Thyroid gland (tissue), 4 donors: Measurements from ENCODE around the gene GALNT9.

Source experiments
- CTCF ChIP-seq, 6 experiments: fragments of 200-600 bp in 3 of 6; fragments of 450-650 bp in 3 of 6; sonication (generic) in 3 of 6; IDR thresholded peaks; one replicate each; pipeline ENCODE4 v1.5.1; 2016 to 2019; ENCODE audit warnings: antibody characterized with exemption in 6 of 6, mild to moderate bottlenecking in 2 of 6, inconsistent platforms in 1 of 6, moderate library complexity in 1 of 6
- POLR2A ChIP-seq, 2 donors: fragments of 450-650 bp; IDR thresholded peaks; one replicate each; pipeline ENCODE4 v1.6.1; 2017; ENCODE audit warnings: antibody characterized with exemption in 2 of 2, mild to moderate bottlenecking in 2 of 2, moderate library complexity in 1 of 2

- TF ChIP-seq CTCF (IDR thresholded peaks at IDR 0.05): no peak
- no peak for TF ChIP-seq POLR2A (IDR thresholded peaks at IDR 0.05)
Measured at GRCh38 chr12:132161796-132162507, 167.4 kb downstream of the GALNT9 start.
